Femur (tissue), 1 donor: ENCODE data around the gene KCNA3.
"Not testable (repeated sequence)": the region's sequence is repeated elsewhere in the genome, so short reads cannot be mapped to it uniquely, and the experiment has no call there.

Source experiments
- DNase-seq: peaks from one replicate; pipeline ENCODE4 v3.0.0-alpha.2; 2017

KCNA3 gene

GRCh38 chr1:110676970-110677369, 2.2 kb upstream of the KCNA3 start:
- DNase-seq: no peak

- no peak for DNase-seq
Observed at GRCh38 chr1:110675060-110675791, 486 bp upstream of the KCNA3 start.

GRCh38 chr1:110673805-110674336, 869 bp downstream of the KCNA3 start:
- no peak for DNase-seq

- DNase-seq: no peak
Observed at GRCh38 chr1:110673197-110673701, 1.5 kb downstream of the KCNA3 start.

GRCh38 chr1:110672753-110673108, 2.0 kb downstream of the KCNA3 start:
- DNase-seq: no peak

GRCh38 chr1:110672001-110672752, 2.6 kb downstream of the KCNA3 start:
- DNase-seq: no peak

GRCh38 chr1:110671361-110671760, 3.4 kb downstream of the KCNA3 start:
- DNase-seq: no peak

- DNase-seq: no peak
Observed at GRCh38 chr1:110668549-110668948, 6.2 kb downstream of the KCNA3 start.

GRCh38 chr1:110667776-110668175, 7.0 kb downstream of the KCNA3 start:
- no peak for DNase-seq

GRCh38 chr1:110663241-110663640, 11.5 kb downstream of the KCNA3 start:
- no peak for DNase-seq

- not testable (repeated sequence) for DNase-seq
Observed at GRCh38 chr1:110659559-110659958, 15.2 kb downstream of the KCNA3 start.

- no peak for DNase-seq
Observed at GRCh38 chr1:110657351-110657750, 17.4 kb downstream of the KCNA3 start.

GRCh38 chr1:110650609-110651008, 24.1 kb downstream of the KCNA3 start:
- DNase-seq: no peak

- DNase-seq: no peak
Observed at GRCh38 chr1:110648417-110648816, 26.3 kb downstream of the KCNA3 start.

- no peak for DNase-seq
Observed at GRCh38 chr1:110647254-110647891, 27.4 kb downstream of the KCNA3 start.

- no peak for DNase-seq
Observed at GRCh38 chr1:110645821-110646735, 28.7 kb downstream of the KCNA3 start.

- no peak for DNase-seq
Observed at GRCh38 chr1:110645211-110645610, 29.5 kb downstream of the KCNA3 start.

- DNase-seq: no peak
Observed at GRCh38 chr1:110643879-110644472, 30.8 kb downstream of the KCNA3 start.

- no peak for DNase-seq
Observed at GRCh38 chr1:110639724-110640386, 34.9 kb downstream of the KCNA3 start.

- DNase-seq: no peak
Observed at GRCh38 chr1:110638556-110638955, 36.2 kb downstream of the KCNA3 start.

- DNase-seq: no peak
Observed at GRCh38 chr1:110638058-110638457, 36.7 kb downstream of the KCNA3 start.
